Middle frontal gyrus (tissue), 1 donor: ENCODE data around the gene NUBP1.
"Not testable (repeated sequence)": the region's sequence is repeated elsewhere in the genome, so short reads cannot be mapped to it uniquely, and the experiment has no call there.

Experiments
- DNase-seq: peaks from one replicate; pipeline ENCODE4 v3.0.0-alpha.2; 2015; ENCODE audit warnings: low spot score; ENCODE audit errors: extremely low spot score

NUBP1 gene

GRCh38 chr16:10743610-10744369, at the start of gene NUBP1:
Gene NUBP1 (plus strand): TSS chr16:10743842. CDS start chr16:10743864, 22 bp downstream.
- peak; percentile 88 for DNase-seq

GRCh38 chr16:10693889-10694288, 49.8 kb upstream of the NUBP1 start:
- DNase-seq, result no peak

GRCh38 chr16:10694306-10694705, 49.3 kb upstream of the NUBP1 start:
- no peak for DNase-seq

- no peak for DNase-seq
These were observed 48.8 kb upstream of the NUBP1 start, which contains the start of gene TEKT5 for GRCh38 chr16:10694830-10695229. Gene TEKT5 (minus strand): TSS chr16:10694930. CDS start chr16:10694873, 57 bp downstream.

- no peak for DNase-seq
These were observed 43.9 kb upstream of the NUBP1 start for GRCh38 chr16:10699756-10700155.

GRCh38 chr16:10708969-10709368, 34.7 kb upstream of the NUBP1 start:
- no peak for DNase-seq

- DNase-seq, result no peak
These were observed 15.4 kb upstream of the NUBP1 start for GRCh38 chr16:10728003-10728887.

GRCh38 chr16:10729104-10730048, 14.3 kb upstream of the NUBP1 start:
- DNase-seq, result no peak

GRCh38 chr16:10731790-10732189, 11.9 kb upstream of the NUBP1 start:
- DNase-seq, result no peak

GRCh38 chr16:10737068-10737625, 6.5 kb upstream of the NUBP1 start:
- peak; percentile 68 for DNase-seq

GRCh38 chr16:10738231-10739077, 5.2 kb upstream of the NUBP1 start:
- DNase-seq, result peak; percentile 45

GRCh38 chr16:10740000-10740844, 3.4 kb upstream of the NUBP1 start:
- DNase-seq, result no peak

- DNase-seq, result no peak
These were observed 2.8 kb upstream of the NUBP1 start for GRCh38 chr16:10740845-10741208.

GRCh38 chr16:10741249-10741648, 2.4 kb upstream of the NUBP1 start:
- not testable (repeated sequence) for DNase-seq

- DNase-seq, result no peak
These were observed 1.8 kb upstream of the NUBP1 start for GRCh38 chr16:10741844-10742243.

GRCh38 chr16:10743227-10743609, 424 bp upstream of the NUBP1 start:
- no peak for DNase-seq

- DNase-seq, result no peak
These were observed 858 bp downstream of the NUBP1 start for GRCh38 chr16:10744370-10745030.

- DNase-seq, result no peak
These were observed 2.2 kb downstream of the NUBP1 start for GRCh38 chr16:10745841-10746240.

- no peak for DNase-seq
These were observed 7.2 kb downstream of the NUBP1 start for GRCh38 chr16:10750793-10751192.
